AG04450 (cell line): ENCODE measurements around the gene GFOD1. TPM values are rescaled to one million over a fixed set of nuclear protein-coding genes. Genes with fewer than 3 reads are reported as not detected.

Experiments used
- CTCF ChIA-PET: fragments of 300-600, 350-600 bp; formaldehyde crosslinking; extraction: SDS; loops from one replicate; lab custom pipeline; 2022; ENCODE audit warnings: antibody characterized with exemption, inconsistent platforms; lab: Charles Lee
- POLR2A ChIA-PET: fragments of 350-600 bp; formaldehyde crosslinking; extraction: SDS; loops from one replicate; lab custom pipeline; 2021; ENCODE audit warnings: antibody characterized with exemption, inconsistent platforms; lab: Yijun Ruan, JAX
- DNase-seq: peaks from one replicate; pipeline ENCODE4 v3.0.0-alpha.2; 2011; ENCODE audit warnings: low read depth, low spot score
- H3K27ac ChIP-seq: one replicate; pipeline ENCODE4 v1.5.1; 2012; ENCODE audit warnings: low read depth, low read length, control low read depth
- H3K27me3 ChIP-seq: one replicate; pipeline ENCODE4 v1.6.0; 2012; ENCODE audit warnings: low read length; ENCODE audit not compliant: control insufficient read depth, insufficient read depth
- H3K4me3 ChIP-seq: 2 replicates; pipeline ENCODE4 v1.5.1; 2011; ENCODE audit warnings: mild to moderate bottlenecking, low read depth, low read length, control low read depth
- H3K9me3 ChIP-seq: 2 replicates; pipeline ENCODE4 v1.5.1; 2012; ENCODE audit warnings: low read length; ENCODE audit not compliant: control insufficient read depth, insufficient read depth
- polyA plus RNA-seq: library from polyadenylated mRNA; depleted of rRNA; stranded (reverse); fragments of >200 nt; gene quantifications from 2 replicates; pipeline ENCODE4 v1.2.3, GENCODE V29; 2011
- TF ChIP-seq, protein P1 (sequence below): IDR thresholded peaks from 2 replicates; pipeline ENCODE4 v1.5.1; 2011; ENCODE audit warnings: low read depth, low read length, control low read depth, inconsistent platforms

GFOD1 gene
- polyA plus RNA-seq, 1 experiment, result 3.0 TPM

DNA sequence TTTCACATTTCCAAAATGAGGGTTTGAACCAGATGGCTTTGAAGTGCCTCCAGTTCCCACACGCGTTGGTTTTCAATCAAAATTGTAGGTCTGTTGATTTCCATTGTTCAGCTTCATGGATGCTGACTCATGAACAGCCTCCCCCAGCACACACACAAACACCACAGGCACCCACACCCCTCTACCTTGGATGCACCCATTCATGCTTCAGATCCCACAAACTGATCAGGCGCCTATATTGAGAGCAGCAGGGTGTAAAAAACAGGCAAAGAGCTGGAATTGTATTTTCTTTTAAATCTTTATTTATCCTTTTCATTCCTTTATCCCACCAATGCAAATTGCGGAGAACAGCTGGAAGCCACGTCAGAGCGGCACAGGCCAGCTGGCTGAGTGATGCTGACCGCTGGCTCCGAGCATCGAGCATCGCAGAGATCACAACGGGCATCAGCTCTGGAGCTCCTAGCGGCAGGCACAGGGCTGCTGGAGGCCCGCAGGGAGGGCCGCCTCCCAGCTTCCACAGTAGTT lies 129.8 kb downstream of the GFOD1 start:
- ChIA-PET POLR2A (interaction anchor here (1.0 kb wide), 1 partner anchor 83 kb away, joined by 3 read pairs; no protein-coding TSS in a partner anchor), CTCF (interaction anchor here (0.6 to 3.4 kb wide), 11 partner anchors 15 to 259 kb away, joined by 3 to 13 read pairs (median 3); partner anchors contain the start of genes NOL7, SIRT5 and TBC1D7)
- Histone ChIP-seq H3K9me3 (no peaks in the 10 kb centered on the region; the same call in 1 of the 2 replicates), H3K27ac (peak overlapping the region; percentile 81), H3K4me3 (no peak overlapping the region), H3K27me3 (no peaks in the 10 kb centered on the region)
- TF ChIP-seq, protein P1, sequence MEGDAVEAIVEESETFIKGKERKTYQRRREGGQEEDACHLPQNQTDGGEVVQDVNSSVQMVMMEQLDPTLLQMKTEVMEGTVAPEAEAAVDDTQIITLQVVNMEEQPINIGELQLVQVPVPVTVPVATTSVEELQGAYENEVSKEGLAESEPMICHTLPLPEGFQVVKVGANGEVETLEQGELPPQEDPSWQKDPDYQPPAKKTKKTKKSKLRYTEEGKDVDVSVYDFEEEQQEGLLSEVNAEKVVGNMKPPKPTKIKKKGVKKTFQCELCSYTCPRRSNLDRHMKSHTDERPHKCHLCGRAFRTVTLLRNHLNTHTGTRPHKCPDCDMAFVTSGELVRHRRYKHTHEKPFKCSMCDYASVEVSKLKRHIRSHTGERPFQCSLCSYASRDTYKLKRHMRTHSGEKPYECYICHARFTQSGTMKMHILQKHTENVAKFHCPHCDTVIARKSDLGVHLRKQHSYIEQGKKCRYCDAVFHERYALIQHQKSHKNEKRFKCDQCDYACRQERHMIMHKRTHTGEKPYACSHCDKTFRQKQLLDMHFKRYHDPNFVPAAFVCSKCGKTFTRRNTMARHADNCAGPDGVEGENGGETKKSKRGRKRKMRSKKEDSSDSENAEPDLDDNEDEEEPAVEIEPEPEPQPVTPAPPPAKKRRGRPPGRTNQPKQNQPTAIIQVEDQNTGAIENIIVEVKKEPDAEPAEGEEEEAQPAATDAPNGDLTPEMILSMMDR, result peak; percentile 37
- peak; percentile 48 for DNase-seq

DNA sequence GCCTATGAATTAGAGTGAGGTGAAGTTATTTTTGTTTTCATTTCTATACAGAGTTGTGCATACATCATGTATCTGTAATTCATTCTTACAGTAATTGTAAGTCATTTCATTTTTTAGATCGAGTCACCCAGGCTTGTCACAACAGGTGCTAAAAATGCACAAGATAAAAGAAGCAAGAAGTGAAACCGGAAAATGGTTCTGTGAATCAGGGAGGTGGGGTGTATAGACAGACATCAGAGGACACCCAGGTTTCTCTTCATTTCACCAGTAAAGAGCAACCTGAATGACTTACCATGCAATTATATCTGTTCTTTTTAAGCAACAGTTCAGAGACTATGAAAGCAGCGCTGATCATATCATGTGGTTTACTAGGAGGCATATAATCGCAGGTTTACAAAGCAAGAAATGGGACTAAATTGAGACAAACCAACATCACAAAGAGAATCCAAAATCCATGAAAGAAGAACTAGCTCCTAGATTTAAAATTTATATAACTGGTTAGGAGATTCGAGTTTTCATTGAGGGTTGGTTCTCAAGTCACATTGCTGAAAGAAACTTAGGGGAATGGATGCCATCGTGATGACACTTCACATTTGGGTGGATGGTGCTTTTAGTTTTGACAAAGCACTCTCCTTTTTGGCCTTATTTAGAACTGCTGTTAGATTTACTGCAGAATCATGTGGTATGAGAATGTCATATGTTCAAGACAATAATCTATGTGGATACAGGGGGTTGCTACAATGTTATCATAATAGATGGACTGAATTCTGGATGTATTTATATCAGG lies 131.2 kb downstream of the GFOD1 start:
- no peaks in the 10 kb centered on the region for H3K27me3 ChIP-seq
- CTCF ChIA-PET, result interaction anchor here (0.6 to 3.4 kb wide), 4 partner anchors 19 to 219 kb away, joined by 3 to 13 read pairs (median 8); partner anchors contain the start of gene SIRT5
- no peaks in the 10 kb centered on the region; the same call in 1 of the 2 replicates for H3K9me3 ChIP-seq
- DNase-seq, result no peak
- H3K4me3 ChIP-seq, result no peak overlapping the region
- POLR2A ChIA-PET, result interaction anchor here (0.8 to 2.3 kb wide), 8 partner anchors 16 to 259 kb away, joined by 3 to 9 read pairs (median 4); partner anchors contain the start of genes GFOD1, NOL7, SIRT5 and TBC1D7
- TF ChIP-seq, protein P1, result no peak
- peak overlapping the region; percentile 95 for H3K27ac ChIP-seq

DNA sequence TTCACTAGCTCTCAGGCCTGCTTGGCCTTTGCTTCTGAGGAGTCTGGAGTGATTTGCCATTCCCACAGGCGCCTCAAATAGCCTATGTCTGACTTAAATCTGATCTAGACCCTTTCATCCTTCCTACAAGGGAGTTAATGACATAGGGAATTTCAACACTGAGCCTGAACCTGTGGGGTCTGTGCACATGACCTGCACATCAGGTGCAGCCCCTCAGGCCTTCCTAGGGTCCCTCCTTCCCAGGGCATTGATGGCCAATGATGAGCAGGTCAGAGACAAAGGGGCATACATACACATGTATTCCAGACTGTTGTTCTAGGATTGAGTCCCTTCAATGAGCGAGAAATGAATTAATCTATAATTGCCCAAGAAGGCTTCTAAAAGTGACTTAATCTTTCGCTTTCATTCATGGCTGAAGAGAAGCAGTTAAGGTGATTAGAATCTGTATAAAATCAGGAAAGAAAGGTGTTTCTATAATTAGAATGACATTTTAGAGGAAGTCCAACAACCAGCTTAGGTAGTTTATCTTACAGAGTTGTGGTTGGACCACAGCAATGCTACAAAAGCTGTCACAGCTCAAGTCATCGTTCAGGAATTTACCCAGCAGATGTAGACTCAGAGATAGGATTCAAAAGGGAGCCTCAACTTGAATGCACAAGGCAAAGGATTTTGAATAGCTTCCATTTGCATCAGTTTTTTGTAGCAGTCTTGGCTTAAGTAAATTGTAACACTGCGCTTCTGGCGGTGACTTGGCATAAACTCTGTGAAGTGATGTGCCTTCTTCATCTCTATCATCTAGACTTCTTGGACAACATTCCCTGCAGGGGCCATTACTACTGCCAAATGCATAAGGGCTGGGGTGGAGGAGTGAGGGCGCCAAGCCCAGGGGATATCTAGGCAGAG lies 132.1 kb downstream of the GFOD1 start:
- peak; percentile 95 for DNase-seq
- Histone ChIP-seq H3K9me3 (no peaks in the 10 kb centered on the region; the same call in 1 of the 2 replicates), H3K27me3 (no peaks in the 10 kb centered on the region), H3K27ac (peak overlapping the region; percentile 95), H3K4me3 (no peak overlapping the region)
- CTCF ChIA-PET, result interaction anchor here (0.6 to 2.4 kb wide), 7 partner anchors 18 to 220 kb away, joined by 3 to 11 read pairs (median 4); no protein-coding TSS in a partner anchor
- POLR2A ChIA-PET, result interaction anchor here (0.6 to 2.3 kb wide), 12 partner anchors 17 to 260 kb away, joined by 3 to 9 read pairs (median 4); partner anchors contain the start of genes GFOD1, NOL7, SIRT5 and TBC1D7
- TF ChIP-seq, protein P1, result 0 out of 2 replicates have a peak, but pooled peaks have one; percentile 11

DNA sequence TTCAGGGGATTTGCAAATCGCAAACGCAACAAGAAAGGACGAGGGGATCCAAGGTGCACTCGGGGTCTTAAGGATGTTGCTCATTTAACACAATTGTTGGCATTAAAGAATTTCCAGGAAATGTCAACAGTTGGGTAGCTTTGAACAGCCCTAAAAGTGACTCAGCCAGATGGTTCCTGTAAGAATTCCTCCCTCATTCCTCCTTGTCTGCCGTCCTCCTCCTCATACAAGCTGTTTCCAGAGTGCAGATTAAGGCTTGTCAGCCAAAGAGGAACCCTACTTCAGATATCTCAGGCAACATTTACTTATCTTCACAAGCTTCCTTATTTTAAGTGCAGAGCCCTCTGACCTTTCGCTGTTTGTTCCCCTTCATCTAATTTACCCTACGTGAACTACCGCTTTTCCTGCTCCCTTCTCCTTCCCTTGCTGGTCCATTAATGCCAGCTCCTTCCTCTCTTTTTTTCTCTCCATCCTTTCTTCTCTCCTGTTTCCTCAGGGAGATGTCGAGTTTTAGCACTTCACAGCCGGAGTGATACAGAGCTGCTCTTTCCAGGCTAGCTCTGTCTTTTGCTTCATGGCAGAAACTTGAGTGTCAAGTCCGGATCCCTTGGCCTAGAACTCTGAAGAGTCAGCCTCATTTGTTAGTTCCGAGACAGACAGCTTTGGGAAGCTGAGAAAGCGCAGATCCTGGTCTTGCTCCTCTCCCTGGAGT lies 132.9 kb downstream of the GFOD1 start:
- POLR2A ChIA-PET, result interaction anchor here (0.6 to 2.3 kb wide), 7 partner anchors 17 to 133 kb away, joined by 3 to 8 read pairs (median 5); partner anchors contain the start of genes GFOD1 and TBC1D7
- Histone ChIP-seq H3K27me3 (no peaks in the 10 kb centered on the region), H3K27ac (peak overlapping the region; percentile 95), H3K9me3 (no peaks in the 10 kb centered on the region; the same call in 1 of the 2 replicates), H3K4me3 (no peak overlapping the region)
- peak; percentile 54 for DNase-seq
- TF ChIP-seq, protein P1, result no peak
- CTCF ChIA-PET, result interaction anchor here (0.6 to 2.4 kb wide), 6 partner anchors 17 to 221 kb away, joined by 4 to 11 read pairs (median 4); no protein-coding TSS in a partner anchor
